K562 (cell line): ENCODE data around the gene PHKG1. TPM values are rescaled to one million over a fixed set of nuclear protein-coding genes. Genes with fewer than 3 reads are reported as not detected.
A peak's percentile ranks its signal among the peaks of the same experiment; 100 is the strongest.

ENCODE experiments used
- ATF7 ChIP-seq: fragments of 450-650 bp; IDR thresholded peaks from 2 replicates; pipeline ENCODE4 v1.7.1; 2014; ENCODE audit warnings: mild to moderate bottlenecking, moderate library complexity
- BCOR ChIP-seq: fragments of 450-650 bp; IDR thresholded peaks from 2 replicates; pipeline ENCODE4 v1.6.1; 2016
- DLX4 ChIP-seq: fragments of 250-450 bp; sonication (Bioruptor Pico); IDR thresholded peaks from 2 replicates; pipeline ENCODE4 v1.6.1; 2021; ENCODE audit warnings: mild to moderate bottlenecking
- E2F6 ChIP-seq, 2 experiments: IDR thresholded peaks; 2 replicates each; pipeline ENCODE4 v1.6.1; 2011; ENCODE audit warnings: borderline replicate concordance in 1 of 2, control low read depth in 1 of 2, low read depth in 1 of 2, low read length in 1 of 2, mild to moderate bottlenecking in 1 of 2, mixed read lengths in 1 of 2, moderate library complexity in 1 of 2; ENCODE audit not compliant: insufficient read depth in 1 of 2, insufficient read length in 1 of 2, poor library complexity in 1 of 2, severe bottlenecking in 1 of 2; ENCODE audit errors: extremely low read depth in 1 of 2
- GTF2A2 ChIP-seq: IDR thresholded peaks from 2 replicates; pipeline ENCODE4 v1.6.1; 2016; ENCODE audit warnings: mild to moderate bottlenecking, missing genetic modification characterization, missing compliant biosample characterization
- HDGF ChIP-seq: fragments of 450-650 bp; IDR thresholded peaks from 2 replicates; pipeline ENCODE4 v1.6.1; 2016
- HSF4 ChIP-seq: fragments of 250-450 bp; sonication (Bioruptor Pico); IDR thresholded peaks from 2 replicates; pipeline ENCODE4 v2.1.2; 2022; ENCODE audit warnings: mild to moderate bottlenecking, moderate library complexity, borderline replicate concordance
- KAT2B ChIP-seq: IDR thresholded peaks from one replicate; pipeline ENCODE4 v1.6.1; 2012; ENCODE audit warnings: low read depth, mild to moderate bottlenecking, control low read depth, inconsistent platforms, low read length, moderate library complexity
- KHSRP ChIP-seq: fragments of 450-650 bp; IDR thresholded peaks from 2 replicates; pipeline ENCODE4 v1.6.1; 2017
- MAFF ChIP-seq: IDR thresholded peaks from 2 replicates; pipeline ENCODE4 v1.6.1; 2012; ENCODE audit warnings: low read length, improper control_type of control experiment
- MAZ ChIP-seq, 2 experiments: fragments of 450-650 bp in 1 of 2; sonication (generic) in 1 of 2; formaldehyde crosslinking; IDR thresholded peaks in 1 of 2; conservative IDR thresholded peaks in 1 of 2; 2 replicates each; pipeline versions ENCODE4 v1.4.0 to v1.5.0; 2020; ENCODE audit warnings: mild to moderate bottlenecking in 1 of 2, missing genetic modification reagents in 1 of 2
- NR0B1 ChIP-seq: fragments of 450-650 bp; IDR thresholded peaks from one replicate; pipeline ENCODE4 v1.6.1; 2018; ENCODE audit warnings: mild to moderate bottlenecking, moderate library complexity; ENCODE audit not compliant: partially characterized antibody
- PHTF2 ChIP-seq: fragments of 250-450 bp; sonication (Bioruptor Pico); IDR thresholded peaks from 2 replicates; pipeline ENCODE4 v1.5.0; 2021; ENCODE audit warnings: mild to moderate bottlenecking
- PKNOX1 ChIP-seq: fragments of 450-650 bp; IDR thresholded peaks from 2 replicates; pipeline ENCODE4 v1.6.1; 2016
- POLR2A ChIP-seq: fragments of 450-650 bp; conservative IDR thresholded peaks from 2 replicates; pipeline ENCODE4 v1.6.1; 2016
- RBM34 ChIP-seq: fragments of 200-400 bp; formaldehyde crosslinking; IDR thresholded peaks from 2 replicates; pipeline ENCODE4 v1.6.1; 2018; ENCODE audit warnings: low read length, borderline replicate concordance; ENCODE audit not compliant: insufficient read depth
- SNIP1 ChIP-seq: fragments of 450-650 bp; IDR thresholded peaks from 2 replicates; pipeline ENCODE4 v1.7.1; 2017; ENCODE audit warnings: low read depth, mild to moderate bottlenecking
- SNRNP70 ChIP-seq: fragments of 200-400 bp; formaldehyde crosslinking; optimal IDR thresholded peaks from 2 replicates; pipeline ENCODE3; 2017; ENCODE audit warnings: low read depth, low read length
- SRSF1 ChIP-seq: fragments of 200-400 bp; formaldehyde crosslinking; IDR thresholded peaks from 2 replicates; pipeline ENCODE4 v1.6.1; 2017; ENCODE audit warnings: mild to moderate bottlenecking, low read depth, low read length, moderate library complexity
- ZNF12 ChIP-seq: sonication (generic); formaldehyde crosslinking; IDR thresholded peaks from 2 replicates; pipeline ENCODE4 v1.4.0; 2020; ENCODE audit warnings: mild to moderate bottlenecking, missing genetic modification reagents
- ZNF507 ChIP-seq: conservative IDR thresholded peaks from 2 replicates; pipeline ENCODE4 v1.6.1; 2017; ENCODE audit warnings: missing genetic modification characterization, missing compliant biosample characterization
- ZNF639 ChIP-seq, 2 experiments: fragments of 200-800 bp in 1 of 2; sonication (Bioruptor generic) in 1 of 2; sonication (generic) in 1 of 2; formaldehyde crosslinking in 1 of 2; IDR thresholded peaks in 1 of 2; conservative IDR thresholded peaks in 1 of 2; 2 replicates each; pipeline versions ENCODE4 v1.5.0 to v1.6.1; 2016 to 2020; ENCODE audit warnings: missing compliant biosample characterization in 1 of 2, missing genetic modification characterization in 1 of 2, missing genetic modification reagents in 1 of 2
- polyA plus RNA-seq, 8 experiments: library from polyadenylated mRNA; depleted of rRNA in 4 of 8; stranded (reverse) in 5 of 8; unstranded in 3 of 8; fragments of >200 nt; fragmentation: Nextera tagmentation in 2 of 8; fragmentation: Illumina TruSeq in 1 of 8; extraction: Ambion mirVana in 2 of 8; extraction: Trizol in 1 of 8; gene quantifications; 2 replicates each; pipeline versions ENCODE4 v1.2.1 to v1.2.3, GENCODE V29; 2011 to 2014; ENCODE audit warnings: inconsistent platforms in 1 of 8, missing spikeins in 1 of 8
- total RNA-seq, 7 experiments: library from RNA; depleted of rRNA in 6 of 7; stranded (reverse); fragments of >200 nt in 6 of 7; fragmentation: Illumina TruSeq in 2 of 7; extraction: Trizol in 2 of 7; gene quantifications; 2 replicates each; pipeline versions ENCODE4 v1.2.1 to v1.2.3, GENCODE V29; 2011 to 2021; ENCODE audit warnings: low replicate concordance in 1 of 7

PHKG1 gene
- total and polyA plus RNA-seq, 9 of the 15 experiments (the other 6 are each of a cell fraction or from before 2014, with no cell fraction given): 0.10 to 0.83 (median 0.46) TPM

GRCh38 chr7:56033671-56034432, 58.9 kb downstream of the PHKG1 start (continued):
- TF ChIP-seq PHTF2 (CRISPR knock-in tag) (no peak), BCOR (no peak), HSF4 (CRISPR knock-in tag) (no peak), MAZ (CRISPR knock-in tag; conservative IDR thresholded peaks at IDR 0.05 in 1 of 2, IDR thresholded peaks at IDR 0.05 in 1 of 2) (peak; percentile 58 to 73; a peak in 3 of 4 replicates), NR0B1 (no peak), HDGF (no peak), ZNF639 (CRISPR knock-in tag; conservative IDR thresholded peaks at IDR 0.05 in 1 of 2, IDR thresholded peaks at IDR 0.05 in 1 of 2) (no peak), ZNF507 (tag) (no peak), POLR2A (no peak), ATF7 (peak; percentile 88), PKNOX1 (peak; percentile 41), MAFF (no peak), SNIP1 (no peak), DLX4 (CRISPR knock-in tag) (no peak), RBM34 (no peak), SRSF1 (no peak), SNRNP70 (no peak), KHSRP (no peak), KAT2B (no peak), ZNF12 (CRISPR knock-in tag) (no peak), E2F6 (IDR thresholded peaks at IDR 0.05; ENCODE audit: borderline replicate concordance in 1 of 2, extremely low read depth in 1 of 2, insufficient read depth in 1 of 2, insufficient read length in 1 of 2, low read depth in 1 of 2, low read length in 1 of 2, poor library complexity in 1 of 2, severe bottlenecking in 1 of 2) (no peak), GTF2A2 (tag) (no peak)
